ENCODE results near the gene RNF114.
"Not testable (repeated sequence)": the region's sequence is repeated elsewhere in the genome, so short reads cannot be mapped to it uniquely, and the experiment has no call there.

The RNF114 gene

GRCh38 chr20:49892817-49893216 is 43.4 kb upstream of the RNF114 start:
- TF ChIP-seq, protein P1, sequence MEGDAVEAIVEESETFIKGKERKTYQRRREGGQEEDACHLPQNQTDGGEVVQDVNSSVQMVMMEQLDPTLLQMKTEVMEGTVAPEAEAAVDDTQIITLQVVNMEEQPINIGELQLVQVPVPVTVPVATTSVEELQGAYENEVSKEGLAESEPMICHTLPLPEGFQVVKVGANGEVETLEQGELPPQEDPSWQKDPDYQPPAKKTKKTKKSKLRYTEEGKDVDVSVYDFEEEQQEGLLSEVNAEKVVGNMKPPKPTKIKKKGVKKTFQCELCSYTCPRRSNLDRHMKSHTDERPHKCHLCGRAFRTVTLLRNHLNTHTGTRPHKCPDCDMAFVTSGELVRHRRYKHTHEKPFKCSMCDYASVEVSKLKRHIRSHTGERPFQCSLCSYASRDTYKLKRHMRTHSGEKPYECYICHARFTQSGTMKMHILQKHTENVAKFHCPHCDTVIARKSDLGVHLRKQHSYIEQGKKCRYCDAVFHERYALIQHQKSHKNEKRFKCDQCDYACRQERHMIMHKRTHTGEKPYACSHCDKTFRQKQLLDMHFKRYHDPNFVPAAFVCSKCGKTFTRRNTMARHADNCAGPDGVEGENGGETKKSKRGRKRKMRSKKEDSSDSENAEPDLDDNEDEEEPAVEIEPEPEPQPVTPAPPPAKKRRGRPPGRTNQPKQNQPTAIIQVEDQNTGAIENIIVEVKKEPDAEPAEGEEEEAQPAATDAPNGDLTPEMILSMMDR (IDR thresholded peaks at IDR 0.05; ENCODE audit: unreplicated experiment in 3 of 3): no peak
- Mint-ChIP-seq H3K4me3 (peak overlapping the region in 1 of 3 experiments; percentile 10), H3K27me3 (ENCODE audit: low read depth) (no peaks in the 10 kb centered on the region)

DNA sequence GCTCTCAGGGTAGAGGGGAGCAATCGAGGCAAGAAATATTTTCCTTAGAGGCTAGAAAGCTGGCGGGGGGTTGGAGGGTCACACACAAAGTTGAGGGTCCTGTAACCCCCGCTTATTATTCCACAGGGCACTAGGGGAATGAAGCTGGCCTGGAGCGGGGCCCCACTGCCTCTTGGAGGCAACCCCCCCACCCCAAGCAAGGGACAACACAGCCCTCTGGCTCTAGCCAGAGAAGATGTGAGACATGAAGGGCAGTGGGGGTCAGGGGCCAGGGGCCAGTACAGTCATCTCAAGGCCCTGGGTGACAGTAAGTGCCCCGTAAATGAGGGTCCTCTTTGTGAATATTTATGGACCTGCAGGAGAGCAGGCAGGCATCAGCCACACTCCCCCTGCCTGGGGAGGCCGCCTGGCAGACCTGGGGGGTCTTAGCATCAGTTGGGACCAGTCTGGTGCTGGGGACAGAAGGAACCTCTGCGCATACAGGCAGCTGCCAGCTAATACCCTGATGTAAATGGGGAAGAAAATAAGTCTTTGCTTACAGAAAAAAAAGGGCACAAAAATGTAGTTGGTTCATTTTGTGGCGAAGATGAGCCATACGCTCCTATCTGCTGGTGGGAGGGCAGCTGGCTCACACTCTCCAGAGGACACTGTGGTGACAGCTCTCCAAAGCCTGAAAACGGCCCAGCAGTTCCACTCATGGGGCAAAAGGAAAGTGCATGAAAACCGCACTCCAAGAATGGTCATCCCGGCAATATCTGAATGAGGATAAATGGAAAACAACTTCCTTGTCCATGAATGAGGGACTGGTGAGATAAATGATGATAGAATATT is 42.7 kb upstream of the RNF114 start:
- Mint-ChIP-seq H3K27ac (peak overlapping the region in 2 of 3 experiments; percentile 37 to 86), H3K27me3 (ENCODE audit: low read depth) (no peaks in the 10 kb centered on the region), H3K4me3 (peak overlapping the region in 1 of 3 experiments; percentile 10), H3K9me3 (no peaks in the 10 kb centered on the region), H3K36me3 (ENCODE audit: low read depth) (peaks cover 6% of the 10 kb centered on the region), H3K4me1 (peaks cover 50% of the 10 kb centered on the region)
- TF ChIP-seq, protein P1 (IDR thresholded peaks at IDR 0.05; ENCODE audit: unreplicated experiment in 3 of 3): no peak

More at GRCh38 chr20:49892817-49893216, 43.4 kb upstream of the RNF114 start:
- Mint-ChIP-seq H3K4me1 (peaks cover 54% of the 10 kb centered on the region), H3K9me3 (no peaks in the 10 kb centered on the region), H3K27ac (peak overlapping the region in 2 of 3 experiments; percentile 33 to 68), H3K36me3 (ENCODE audit: low read depth) (peaks cover 9% of the 10 kb centered on the region)

DNA sequence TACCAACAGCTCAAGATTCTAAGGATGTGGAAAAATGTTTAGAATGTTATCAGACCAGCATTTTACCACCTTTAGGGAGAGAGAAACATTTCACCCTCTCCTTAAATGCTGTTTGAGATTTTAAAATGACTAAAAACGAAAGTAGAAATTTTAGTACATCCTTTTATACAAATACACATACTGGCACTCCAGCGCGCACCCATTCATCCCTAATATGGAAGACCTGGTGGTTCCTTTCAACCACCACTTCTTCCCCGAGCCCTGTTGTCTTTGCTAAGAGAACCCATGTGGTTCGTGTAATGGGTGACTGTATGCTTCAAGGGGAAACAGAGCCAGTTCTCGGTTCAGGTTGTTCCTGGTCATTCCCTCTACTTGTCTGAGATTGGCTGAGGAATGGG is 42.1 kb upstream of the RNF114 start:
- Mint-ChIP-seq H3K27ac (peak overlapping the region in 1 of 3 experiments; percentile 86), H3K27me3 (ENCODE audit: low read depth) (no peaks in the 10 kb centered on the region), H3K36me3 (ENCODE audit: low read depth) (peaks cover 5% of the 10 kb centered on the region), H3K9me3 (no peaks in the 10 kb centered on the region), H3K4me1 (peaks cover 44% of the 10 kb centered on the region), H3K4me3 (no peak overlapping the region)
- TF ChIP-seq, protein P1 (IDR thresholded peaks at IDR 0.05; ENCODE audit: unreplicated experiment in 3 of 3): no peak

GRCh38 chr20:49895474-49896093 is 40.6 kb upstream of the RNF114 start:
- peaks cover 34% of the 10 kb centered on the region for H3K4me1 Mint-ChIP-seq
- H3K36me3 Mint-ChIP-seq (ENCODE audit: low read depth); H3K27ac Mint-ChIP-seq; H3K27me3 Mint-ChIP-seq (ENCODE audit: low read depth); H3K4me3 Mint-ChIP-seq; H3K9me3 Mint-ChIP-seq: not testable (repeated sequence)

DNA sequence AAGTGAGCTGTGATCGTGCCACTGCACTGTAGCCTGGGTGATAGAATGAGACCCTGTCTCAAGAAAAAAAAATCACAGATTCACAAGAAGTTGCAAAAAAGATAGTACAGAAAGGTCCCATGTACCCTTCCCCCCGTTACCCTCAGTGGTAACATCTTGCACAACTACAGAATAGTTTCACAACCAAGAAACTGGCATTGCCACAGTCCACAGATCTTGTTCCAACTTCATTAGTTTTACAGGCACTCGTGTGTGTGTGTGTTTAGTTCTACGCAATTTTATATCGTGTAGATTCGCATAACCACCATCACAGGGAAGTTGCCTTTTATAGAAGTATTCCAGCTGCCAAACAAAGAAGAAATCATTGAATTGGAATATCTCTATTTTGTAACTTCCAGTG is 40.0 kb upstream of the RNF114 start:
- Mint-ChIP-seq H3K27ac (no peak overlapping the region), H3K9me3 (no peaks in the 10 kb centered on the region), H3K4me1 (peaks cover 29% of the 10 kb centered on the region), H3K4me3 (no peak overlapping the region), H3K36me3 (ENCODE audit: low read depth) (peaks cover 5% of the 10 kb centered on the region), H3K27me3 (ENCODE audit: low read depth) (no peaks in the 10 kb centered on the region)
- TF ChIP-seq, protein P1 (IDR thresholded peaks at IDR 0.05; ENCODE audit: unreplicated experiment in 3 of 3): no peak

GRCh38 chr20:49899541-49900383 is 36.4 kb upstream of the RNF114 start:
- Mint-ChIP-seq H3K27me3 (ENCODE audit: low read depth) (no peaks in the 10 kb centered on the region), H3K9me3 (no peaks in the 10 kb centered on the region), H3K36me3 (ENCODE audit: low read depth) (peaks cover 19% of the 10 kb centered on the region), H3K4me1 (peaks cover 5% of the 10 kb centered on the region), H3K27ac (peak overlapping the region in 2 of 3 experiments; percentile 8 to 45), H3K4me3 (no peak overlapping the region)
- TF ChIP-seq, protein P1 (IDR thresholded peaks at IDR 0.05; ENCODE audit: unreplicated experiment in 3 of 3): no peak

Measured in nephron (organoid).